SK-N-SH (cell line): ENCODE results near the gene TMEM182. TPM values are rescaled to one million over a fixed set of nuclear protein-coding genes. Genes with fewer than 3 reads are reported as not detected.

Experiments
- CTCF ChIA-PET: fragments of 300-600, 350-600 bp; formaldehyde crosslinking; extraction: SDS; loops from one replicate; lab custom pipeline; 2021; lab: Yijun Ruan, JAX
- POLR2A ChIA-PET: fragments of 350-600 bp; sonication (Branson Sonifier 250); formaldehyde crosslinking; extraction: SDS; loops from one replicate; lab custom pipeline; 2020; ENCODE audit warnings: antibody characterized with exemption, inconsistent platforms; lab: Yijun Ruan, JAX
- DNase-seq: peaks from one replicate; pipeline ENCODE4 v3.0.0; 2012
- H2AFZ ChIP-seq: fragments of 200-600 bp; sonication (generic); 2 replicates; pipeline ENCODE4 v1.8.1; 2016; ENCODE audit warnings: antibody characterized with exemption, mild to moderate bottlenecking, low read depth
- H3F3A ChIP-seq: fragments of 200-600 bp; sonication (generic); replicated peaks from 2 replicates; pipeline ENCODE3; 2016; ENCODE audit warnings: antibody characterized with exemption, mild to moderate bottlenecking; ENCODE audit not compliant: insufficient read depth
- H3K27ac ChIP-seq, 2 experiments: fragments of 200-500 bp in 1 of 2; fragments of 200-600 bp in 1 of 2; sonication (Bioruptor generic) in 1 of 2; sonication (generic), shearing (Covaris generic) in 1 of 2; 2 replicates each; pipeline versions ENCODE4 v1.5.1 to v1.6.1; 2014 to 2016; ENCODE audit warnings: low read depth in 2 of 2, inconsistent platforms in 1 of 2, low read length in 1 of 2, mild to moderate bottlenecking in 1 of 2, mixed read lengths in 1 of 2
- H3K27me3 ChIP-seq: fragments of 200-600 bp; sonication (generic), shearing (Covaris generic); 2 replicates; pipeline ENCODE4 v1.6.1; 2016; ENCODE audit warnings: mixed run types; ENCODE audit not compliant: insufficient read depth
- H3K36me3 ChIP-seq, 2 experiments: fragments of 200-500 bp in 1 of 2; fragments of 200-600 bp in 1 of 2; sonication (Bioruptor generic) in 1 of 2; sonication (generic) in 1 of 2; replicated peaks in 1 of 2; 2 replicates each; pipeline versions ENCODE3 to v1.5.1; 2014 to 2016; ENCODE audit warnings: low read length in 1 of 2, mild to moderate bottlenecking in 1 of 2; ENCODE audit not compliant: insufficient read depth in 2 of 2, control insufficient read depth in 1 of 2
- H3K4me1 ChIP-seq, 2 experiments: fragments of 200-500 bp in 1 of 2; fragments of 200-600 bp in 1 of 2; sonication (Bioruptor generic) in 1 of 2; sonication (generic), shearing (Covaris generic) in 1 of 2; 2 replicates each; pipeline versions ENCODE4 v1.5.1 to v1.6.1; 2014 to 2016; ENCODE audit warnings: low read depth in 1 of 2, low read length in 1 of 2, mixed run types in 1 of 2; ENCODE audit not compliant: insufficient read depth in 2 of 2, control insufficient read depth in 1 of 2
- H3K4me2 ChIP-seq: fragments of 200-600 bp; sonication (generic), shearing (Covaris generic); 2 replicates; pipeline ENCODE4 v1.6.1; 2017; ENCODE audit warnings: mixed run types
- H3K4me3 ChIP-seq, 2 experiments: fragments of 200-500 bp in 1 of 2; fragments of 200-600 bp in 1 of 2; sonication (Bioruptor generic) in 1 of 2; sonication (generic), shearing (Covaris generic) in 1 of 2; 2 replicates each; pipeline versions ENCODE4 v1.5.1 to v1.8.1; 2014 to 2016; ENCODE audit warnings: low read depth in 2 of 2, inconsistent platforms in 1 of 2, low read length in 1 of 2, mild to moderate bottlenecking in 1 of 2, mixed read lengths in 1 of 2, moderate library complexity in 1 of 2
- H3K79me2 ChIP-seq: fragments of 200-600 bp; sonication (generic); 2 replicates; pipeline ENCODE4 v1.8.1; 2017; ENCODE audit warnings: mild to moderate bottlenecking; ENCODE audit not compliant: insufficient read depth
- H3K9ac ChIP-seq: fragments of 200-600 bp; sonication (generic); 2 replicates; pipeline ENCODE4 v1.6.1; 2017; ENCODE audit warnings: mixed run types
- H3K9me2 ChIP-seq: fragments of 200-600 bp; sonication (generic); 2 replicates; pipeline ENCODE4 v1.6.1; 2017; ENCODE audit warnings: mixed run types
- H3K9me3 ChIP-seq: fragments of 200-600 bp; sonication (generic); 2 replicates; pipeline ENCODE4 v1.6.1; 2017; ENCODE audit warnings: mixed run types, mild to moderate bottlenecking, moderate library complexity
- H4K20me1 ChIP-seq: fragments of 200-600 bp; sonication (generic); 2 replicates; pipeline ENCODE4 v1.6.1; 2017; ENCODE audit warnings: mild to moderate bottlenecking, mixed run types; ENCODE audit not compliant: insufficient read depth
- CHD2 ChIP-seq: fragments of 150-350 bp; IDR thresholded peaks from 2 replicates; pipeline ENCODE4 v1.6.1; 2018; ENCODE audit warnings: low read length; ENCODE audit not compliant: partially characterized antibody
- GABPA ChIP-seq: IDR thresholded peaks from 2 replicates; pipeline ENCODE4 v1.4.0; 2012; ENCODE audit warnings: low read depth, mild to moderate bottlenecking
- MXI1 ChIP-seq: IDR thresholded peaks from 2 replicates; pipeline ENCODE4 v1.6.1; 2012; ENCODE audit warnings: mild to moderate bottlenecking, low read depth, low read length, improper control_type of control experiment
- NFIC ChIP-seq: IDR thresholded peaks from 2 replicates; pipeline ENCODE4 v1.4.0; 2012; ENCODE audit warnings: borderline replicate concordance
- NRF1 ChIP-seq: IDR thresholded peaks from 2 replicates; pipeline ENCODE4 v1.6.1; 2012; ENCODE audit warnings: low read depth, mild to moderate bottlenecking, low read length
- SIN3A ChIP-seq: IDR thresholded peaks from 2 replicates; pipeline ENCODE4 v1.6.1; 2012; ENCODE audit warnings: low read depth, mild to moderate bottlenecking, low read length, moderate library complexity, borderline replicate concordance
- TEAD4 ChIP-seq: IDR thresholded peaks from 2 replicates; pipeline ENCODE4 v1.4.0; 2012; ENCODE audit warnings: mild to moderate bottlenecking, borderline replicate concordance; ENCODE audit not compliant: insufficient read depth
- WGBS: methylation state at CpG from one replicate; pipeline ENCODE4 v1.1.6; 2017; ENCODE audit warnings: low lambda C conversion rate; 5-methylcytosine and 5-hydroxymethylcytosine counted together
- polyA plus RNA-seq, 3 experiments: library from polyadenylated mRNA; depleted of rRNA; stranded (reverse); fragments of >200 nt; gene quantifications; 2 replicates each; pipeline ENCODE4 v1.2.3, GENCODE V29; 2012
- TF ChIP-seq, protein P1 (sequence below): fragments of 150-350 bp; IDR thresholded peaks from 2 replicates; pipeline ENCODE4 v1.6.1; 2016; ENCODE audit warnings: mild to moderate bottlenecking, low read depth, low read length
- TF ChIP-seq, protein P2 (sequence below): IDR thresholded peaks from 2 replicates; pipeline ENCODE4; 2012
- TF ChIP-seq, protein P3 (sequence below): fragments of 150-350 bp; IDR thresholded peaks from 2 replicates; pipeline ENCODE4 v1.6.1; 2017; ENCODE audit warnings: antibody characterized with exemption, low read length, low read depth, borderline replicate concordance
- TF ChIP-seq, protein P4 (sequence below): IDR thresholded peaks from 2 replicates; pipeline ENCODE4 v1.4.0; 2012; ENCODE audit warnings: low read depth, borderline replicate concordance
- TF ChIP-seq, protein P5 (sequence below): IDR thresholded peaks from 2 replicates; pipeline ENCODE4 v1.6.1; 2012; ENCODE audit warnings: mild to moderate bottlenecking, low read depth, low read length, moderate library complexity
- TF ChIP-seq, protein P6 (sequence below): fragments of 200-600 bp; sonication (generic); IDR thresholded peaks from 2 replicates; pipeline ENCODE4 v1.6.1; 2017; ENCODE audit warnings: antibody characterized with exemption, mild to moderate bottlenecking, moderate library complexity

TMEM182 gene
- polyA plus RNA-seq, 1 of the 3 experiments (the other 2 are of a cell fraction) = 1.7 TPM

DNA sequence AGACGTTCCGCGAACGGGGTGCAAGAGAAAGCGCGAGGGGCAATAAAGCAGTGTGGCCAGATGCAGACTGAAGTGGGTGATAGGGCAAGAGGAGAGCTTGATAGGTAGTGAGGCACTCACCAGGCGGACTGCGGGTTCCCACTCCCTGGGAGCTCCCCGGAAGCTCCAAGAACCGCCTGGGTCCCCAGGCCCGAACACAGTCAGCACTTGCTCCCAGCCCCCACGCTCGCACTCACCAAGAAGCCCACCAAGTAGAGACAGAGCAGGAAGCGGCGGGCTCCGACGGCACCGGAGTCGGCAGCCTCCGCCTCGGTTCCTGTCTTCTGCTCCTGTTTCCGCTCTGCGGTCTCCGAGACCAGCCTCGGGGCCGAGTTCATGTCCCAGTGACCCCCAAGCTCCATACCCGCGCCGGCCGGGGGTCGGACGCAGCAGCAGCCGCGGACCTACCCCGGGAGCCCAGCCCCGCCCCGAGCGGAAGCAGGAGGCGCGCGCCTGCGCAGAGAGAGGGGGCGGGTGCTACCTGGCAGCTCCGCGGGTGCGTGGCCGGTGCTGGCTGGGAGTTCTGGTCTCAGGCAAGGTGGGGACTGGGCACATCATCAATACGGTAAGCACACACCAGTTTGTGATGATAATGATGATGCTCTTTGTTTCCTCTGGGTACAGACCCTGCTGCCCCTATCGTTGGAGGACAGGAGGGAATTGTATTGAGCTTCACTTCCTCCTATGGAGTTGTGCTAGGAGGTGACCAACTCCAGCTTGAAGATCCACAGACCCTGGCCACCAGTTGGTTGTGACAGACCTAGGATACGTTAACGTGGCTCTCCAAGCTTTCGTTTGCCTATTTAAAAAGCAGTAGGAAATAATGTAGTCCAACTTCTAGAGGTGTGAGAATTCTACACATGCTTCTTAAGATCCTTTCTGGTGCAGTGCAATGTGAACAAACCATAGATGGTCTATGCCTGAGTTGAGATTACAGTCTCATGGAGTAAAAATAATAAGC, 25.1 kb upstream of the TMEM182 start (continued):
- TF ChIP-seq, protein P1, sequence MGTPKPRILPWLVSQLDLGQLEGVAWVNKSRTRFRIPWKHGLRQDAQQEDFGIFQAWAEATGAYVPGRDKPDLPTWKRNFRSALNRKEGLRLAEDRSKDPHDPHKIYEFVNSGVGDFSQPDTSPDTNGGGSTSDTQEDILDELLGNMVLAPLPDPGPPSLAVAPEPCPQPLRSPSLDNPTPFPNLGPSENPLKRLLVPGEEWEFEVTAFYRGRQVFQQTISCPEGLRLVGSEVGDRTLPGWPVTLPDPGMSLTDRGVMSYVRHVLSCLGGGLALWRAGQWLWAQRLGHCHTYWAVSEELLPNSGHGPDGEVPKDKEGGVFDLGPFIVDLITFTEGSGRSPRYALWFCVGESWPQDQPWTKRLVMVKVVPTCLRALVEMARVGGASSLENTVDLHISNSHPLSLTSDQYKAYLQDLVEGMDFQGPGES = no peak
- TF ChIP-seq, protein P2, sequence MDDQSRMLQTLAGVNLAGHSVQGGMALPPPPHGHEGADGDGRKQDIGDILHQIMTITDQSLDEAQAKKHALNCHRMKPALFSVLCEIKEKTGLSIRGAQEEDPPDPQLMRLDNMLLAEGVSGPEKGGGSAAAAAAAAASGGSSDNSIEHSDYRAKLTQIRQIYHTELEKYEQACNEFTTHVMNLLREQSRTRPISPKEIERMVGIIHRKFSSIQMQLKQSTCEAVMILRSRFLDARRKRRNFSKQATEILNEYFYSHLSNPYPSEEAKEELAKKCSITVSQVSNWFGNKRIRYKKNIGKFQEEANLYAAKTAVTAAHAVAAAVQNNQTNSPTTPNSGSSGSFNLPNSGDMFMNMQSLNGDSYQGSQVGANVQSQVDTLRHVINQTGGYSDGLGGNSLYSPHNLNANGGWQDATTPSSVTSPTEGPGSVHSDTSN = no peak
- TF ChIP-seq TEAD4 (no peak), CHD2 (no peak), NRF1 (peak; percentile 90), SIN3A (no peak)
- TF ChIP-seq, protein P3, sequence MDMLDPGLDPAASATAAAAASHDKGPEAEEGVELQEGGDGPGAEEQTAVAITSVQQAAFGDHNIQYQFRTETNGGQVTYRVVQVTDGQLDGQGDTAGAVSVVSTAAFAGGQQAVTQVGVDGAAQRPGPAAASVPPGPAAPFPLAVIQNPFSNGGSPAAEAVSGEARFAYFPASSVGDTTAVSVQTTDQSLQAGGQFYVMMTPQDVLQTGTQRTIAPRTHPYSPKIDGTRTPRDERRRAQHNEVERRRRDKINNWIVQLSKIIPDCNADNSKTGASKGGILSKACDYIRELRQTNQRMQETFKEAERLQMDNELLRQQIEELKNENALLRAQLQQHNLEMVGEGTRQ = no peak
- TF ChIP-seq, protein P4, sequence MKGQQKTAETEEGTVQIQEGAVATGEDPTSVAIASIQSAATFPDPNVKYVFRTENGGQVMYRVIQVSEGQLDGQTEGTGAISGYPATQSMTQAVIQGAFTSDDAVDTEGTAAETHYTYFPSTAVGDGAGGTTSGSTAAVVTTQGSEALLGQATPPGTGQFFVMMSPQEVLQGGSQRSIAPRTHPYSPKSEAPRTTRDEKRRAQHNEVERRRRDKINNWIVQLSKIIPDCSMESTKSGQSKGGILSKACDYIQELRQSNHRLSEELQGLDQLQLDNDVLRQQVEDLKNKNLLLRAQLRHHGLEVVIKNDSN = no peak

DNA sequence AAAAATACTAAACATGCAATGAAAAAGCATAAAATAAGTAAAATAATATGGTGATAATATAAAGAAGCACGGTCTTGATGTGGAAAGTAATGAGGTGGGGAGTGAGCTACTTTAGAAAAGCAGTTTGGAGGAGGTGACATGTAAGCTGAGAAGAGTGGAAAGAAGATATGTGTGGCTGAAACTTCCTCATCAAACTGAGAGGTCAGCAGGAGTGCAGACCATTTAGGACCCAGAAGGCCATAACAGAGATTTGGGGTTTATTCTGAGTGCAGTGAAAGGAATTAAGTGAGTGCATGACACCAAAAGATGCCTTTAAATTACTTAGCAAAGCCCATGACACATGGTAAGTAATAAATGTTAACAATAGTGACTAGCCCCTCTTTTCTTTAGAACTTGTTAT, 24.4 kb upstream of the TMEM182 start:
- WGBS = 65% methylated on average over 1 of the region's 1 CpG
- no peaks in the 10 kb centered on the region for H4K20me1 ChIP-seq
- POLR2A ChIA-PET = interaction anchor here (1.0 kb wide), 1 partner anchor 90 kb away, joined by 3 read pairs; no protein-coding TSS in a partner anchor
- CTCF ChIA-PET = interaction anchor here (0.7 to 4.3 kb wide), 6 partner anchors 17 to 136 kb away, joined by 3 to 43 read pairs (median 3); no protein-coding TSS in a partner anchor
- no peak overlapping the region for H3K9ac ChIP-seq
- no peak for DNase-seq
- H2AFZ ChIP-seq = peak overlapping the region; percentile 98
- H3F3A ChIP-seq = no peaks in the 10 kb centered on the region
- no peak overlapping the region for H3K27ac ChIP-seq
- no peaks in the 10 kb centered on the region for H3K27me3 ChIP-seq
- H3K9me3 ChIP-seq = no peaks in the 10 kb centered on the region
- H3K4me1 ChIP-seq = peaks cover 0 to 15% of the 10 kb centered on the region in 2 experiments; a peak in 2 of 4 replicates
- H3K79me2 ChIP-seq = no peaks in the 10 kb centered on the region
- H3K4me3 ChIP-seq = peak overlapping the region; percentile 75 to 98
- peak overlapping the region; percentile 89 for H3K4me2 ChIP-seq
- no peaks in the 10 kb centered on the region for H3K36me3 ChIP-seq
- TF ChIP-seq, protein P5, sequence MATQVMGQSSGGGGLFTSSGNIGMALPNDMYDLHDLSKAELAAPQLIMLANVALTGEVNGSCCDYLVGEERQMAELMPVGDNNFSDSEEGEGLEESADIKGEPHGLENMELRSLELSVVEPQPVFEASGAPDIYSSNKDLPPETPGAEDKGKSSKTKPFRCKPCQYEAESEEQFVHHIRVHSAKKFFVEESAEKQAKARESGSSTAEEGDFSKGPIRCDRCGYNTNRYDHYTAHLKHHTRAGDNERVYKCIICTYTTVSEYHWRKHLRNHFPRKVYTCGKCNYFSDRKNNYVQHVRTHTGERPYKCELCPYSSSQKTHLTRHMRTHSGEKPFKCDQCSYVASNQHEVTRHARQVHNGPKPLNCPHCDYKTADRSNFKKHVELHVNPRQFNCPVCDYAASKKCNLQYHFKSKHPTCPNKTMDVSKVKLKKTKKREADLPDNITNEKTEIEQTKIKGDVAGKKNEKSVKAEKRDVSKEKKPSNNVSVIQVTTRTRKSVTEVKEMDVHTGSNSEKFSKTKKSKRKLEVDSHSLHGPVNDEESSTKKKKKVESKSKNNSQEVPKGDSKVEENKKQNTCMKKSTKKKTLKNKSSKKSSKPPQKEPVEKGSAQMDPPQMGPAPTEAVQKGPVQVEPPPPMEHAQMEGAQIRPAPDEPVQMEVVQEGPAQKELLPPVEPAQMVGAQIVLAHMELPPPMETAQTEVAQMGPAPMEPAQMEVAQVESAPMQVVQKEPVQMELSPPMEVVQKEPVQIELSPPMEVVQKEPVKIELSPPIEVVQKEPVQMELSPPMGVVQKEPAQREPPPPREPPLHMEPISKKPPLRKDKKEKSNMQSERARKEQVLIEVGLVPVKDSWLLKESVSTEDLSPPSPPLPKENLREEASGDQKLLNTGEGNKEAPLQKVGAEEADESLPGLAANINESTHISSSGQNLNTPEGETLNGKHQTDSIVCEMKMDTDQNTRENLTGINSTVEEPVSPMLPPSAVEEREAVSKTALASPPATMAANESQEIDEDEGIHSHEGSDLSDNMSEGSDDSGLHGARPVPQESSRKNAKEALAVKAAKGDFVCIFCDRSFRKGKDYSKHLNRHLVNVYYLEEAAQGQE = no peak
- TF ChIP-seq TEAD4 (no peak), NFIC (no peak), GABPA (no peak), MXI1 (no peak)
- TF ChIP-seq, protein P3 = no peak
- TF ChIP-seq, protein P6, sequence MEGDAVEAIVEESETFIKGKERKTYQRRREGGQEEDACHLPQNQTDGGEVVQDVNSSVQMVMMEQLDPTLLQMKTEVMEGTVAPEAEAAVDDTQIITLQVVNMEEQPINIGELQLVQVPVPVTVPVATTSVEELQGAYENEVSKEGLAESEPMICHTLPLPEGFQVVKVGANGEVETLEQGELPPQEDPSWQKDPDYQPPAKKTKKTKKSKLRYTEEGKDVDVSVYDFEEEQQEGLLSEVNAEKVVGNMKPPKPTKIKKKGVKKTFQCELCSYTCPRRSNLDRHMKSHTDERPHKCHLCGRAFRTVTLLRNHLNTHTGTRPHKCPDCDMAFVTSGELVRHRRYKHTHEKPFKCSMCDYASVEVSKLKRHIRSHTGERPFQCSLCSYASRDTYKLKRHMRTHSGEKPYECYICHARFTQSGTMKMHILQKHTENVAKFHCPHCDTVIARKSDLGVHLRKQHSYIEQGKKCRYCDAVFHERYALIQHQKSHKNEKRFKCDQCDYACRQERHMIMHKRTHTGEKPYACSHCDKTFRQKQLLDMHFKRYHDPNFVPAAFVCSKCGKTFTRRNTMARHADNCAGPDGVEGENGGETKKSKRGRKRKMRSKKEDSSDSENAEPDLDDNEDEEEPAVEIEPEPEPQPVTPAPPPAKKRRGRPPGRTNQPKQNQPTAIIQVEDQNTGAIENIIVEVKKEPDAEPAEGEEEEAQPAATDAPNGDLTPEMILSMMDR = no peak
- H3K9me2 ChIP-seq = no peaks in the 10 kb centered on the region
